ENCODE data around the gene ARHGAP10.

GRCh38 chr4:147916351-147916750, 184.5 kb downstream of the ARHGAP10 start:
- TF ChIP-seq, protein P1, sequence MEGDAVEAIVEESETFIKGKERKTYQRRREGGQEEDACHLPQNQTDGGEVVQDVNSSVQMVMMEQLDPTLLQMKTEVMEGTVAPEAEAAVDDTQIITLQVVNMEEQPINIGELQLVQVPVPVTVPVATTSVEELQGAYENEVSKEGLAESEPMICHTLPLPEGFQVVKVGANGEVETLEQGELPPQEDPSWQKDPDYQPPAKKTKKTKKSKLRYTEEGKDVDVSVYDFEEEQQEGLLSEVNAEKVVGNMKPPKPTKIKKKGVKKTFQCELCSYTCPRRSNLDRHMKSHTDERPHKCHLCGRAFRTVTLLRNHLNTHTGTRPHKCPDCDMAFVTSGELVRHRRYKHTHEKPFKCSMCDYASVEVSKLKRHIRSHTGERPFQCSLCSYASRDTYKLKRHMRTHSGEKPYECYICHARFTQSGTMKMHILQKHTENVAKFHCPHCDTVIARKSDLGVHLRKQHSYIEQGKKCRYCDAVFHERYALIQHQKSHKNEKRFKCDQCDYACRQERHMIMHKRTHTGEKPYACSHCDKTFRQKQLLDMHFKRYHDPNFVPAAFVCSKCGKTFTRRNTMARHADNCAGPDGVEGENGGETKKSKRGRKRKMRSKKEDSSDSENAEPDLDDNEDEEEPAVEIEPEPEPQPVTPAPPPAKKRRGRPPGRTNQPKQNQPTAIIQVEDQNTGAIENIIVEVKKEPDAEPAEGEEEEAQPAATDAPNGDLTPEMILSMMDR (IDR thresholded peaks at IDR 0.05) = no peak
- TF ChIP-seq POLR2A (IDR thresholded peaks at IDR 0.05) = no peak

Data from testis (tissue), 2 donors.